ENCODE results near the gene CTIF. TPM values are rescaled to one million over a fixed set of nuclear protein-coding genes. Genes with fewer than 3 reads are reported as not detected.

CTIF gene
- total RNA-seq, 1 experiment from 2014 or later = 5.8 TPM

DNA sequence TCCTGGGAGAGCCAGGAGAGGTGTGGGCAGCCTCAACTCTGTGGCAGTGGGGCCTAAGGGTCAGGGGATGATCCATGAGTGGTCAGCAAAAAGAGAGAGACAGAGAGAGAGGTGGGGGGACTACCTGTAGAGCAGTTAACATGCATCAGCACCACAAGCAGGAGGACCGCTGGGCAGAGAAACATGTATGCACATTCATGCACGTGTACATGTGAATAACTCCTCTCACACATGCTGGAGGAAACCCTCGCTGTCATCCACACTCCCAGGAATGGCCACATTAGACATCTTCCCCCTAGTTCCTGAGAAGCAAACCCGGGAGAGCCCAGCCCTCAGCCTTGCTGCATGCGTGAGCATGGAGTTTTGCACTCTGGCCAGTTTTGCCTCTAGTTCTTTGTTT is 245.8 kb downstream of the CTIF start:
- no peaks in the 10 kb centered on the region for H3K27me3 ChIP-seq (ENCODE audit: low read length)
- H3K9me2 ChIP-seq (replicated peaks; ENCODE audit: low read length) = no peaks in the 10 kb centered on the region
- no TSS peak for BruUV-seq (replicated peaks)
- H3K4me3 ChIP-seq (ENCODE audit: low read length) = no peak overlapping the region
- intact Hi-C loops (cut with micrococcal nuclease) = no loop called here
- H3K36me3 ChIP-seq (ENCODE audit: low read depth, low read length) = no peaks in the 10 kb centered on the region
- H3K27ac ChIP-seq (ENCODE audit: low read length) = no peak overlapping the region
- no peaks in the 10 kb centered on the region for H3K9me3 ChIP-seq (ENCODE audit: low read length)
- ATAC-seq = no peak
- no peaks in the 10 kb centered on the region for H3F3A ChIP-seq (ENCODE audit: low read length, unreplicated experiment)
- no peaks in the 10 kb centered on the region for H3K4me1 ChIP-seq (ENCODE audit: insufficient read depth, low read length)
- no peaks in the 10 kb centered on the region for H3K79me2 ChIP-seq (ENCODE audit: low read length)
- H3K4me2 ChIP-seq (ENCODE audit: low read length) = no peak overlapping the region
- CTCF ChIA-PET = no interaction called here
- POLR2A ChIA-PET (ENCODE audit: unreplicated experiment) = no interaction called here
- H2AFZ ChIP-seq (ENCODE audit: low read length) = no peak overlapping the region
- no peak for DNase-seq
- H3K9ac ChIP-seq (ENCODE audit: low read length) = no peak overlapping the region
- no peak for TF ChIP-seq CTCF (conservative IDR thresholded peaks at IDR 0.05; ENCODE audit: low read depth, low read length)
- no peak for TF ChIP-seq EZH2phosphoT487 (IDR thresholded peaks at IDR 0.05; ENCODE audit: borderline replicate concordance, low read length)
- no peak for TF ChIP-seq EZH2 (IDR thresholded peaks at IDR 0.05; ENCODE audit: low read length, unreplicated experiment)
- no peaks in the 10 kb centered on the region for H4K20me1 ChIP-seq (ENCODE audit: low read length)

GRCh38 chr18:48785091-48785614 is 246.3 kb downstream of the CTIF start:
- Histone ChIP-seq H3K9ac (ENCODE audit: low read length) (no peak overlapping the region), H3K9me2 (replicated peaks; ENCODE audit: low read length) (no peaks in the 10 kb centered on the region), H4K20me1 (ENCODE audit: low read length) (no peaks in the 10 kb centered on the region), H3K79me2 (ENCODE audit: low read length) (no peaks in the 10 kb centered on the region), H3K4me1 (ENCODE audit: insufficient read depth, low read length) (no peaks in the 10 kb centered on the region), H3K27me3 (ENCODE audit: low read length) (no peaks in the 10 kb centered on the region), H2AFZ (ENCODE audit: low read length) (no peak overlapping the region), H3K9me3 (ENCODE audit: low read length) (no peaks in the 10 kb centered on the region), H3K27ac (ENCODE audit: low read length) (no peak overlapping the region), H3K36me3 (ENCODE audit: low read depth, low read length) (no peaks in the 10 kb centered on the region), H3F3A (ENCODE audit: low read length, unreplicated experiment) (no peaks in the 10 kb centered on the region), H3K4me2 (ENCODE audit: low read length) (no peak overlapping the region), H3K4me3 (ENCODE audit: low read length) (no peak overlapping the region)
- ATAC-seq = no peak
- intact Hi-C loops (cut with micrococcal nuclease) = no loop called here
- no peak for DNase-seq
- no peak for TF ChIP-seq CTCF (conservative IDR thresholded peaks at IDR 0.05; ENCODE audit: low read depth, low read length)
- no peak for TF ChIP-seq EZH2phosphoT487 (IDR thresholded peaks at IDR 0.05; ENCODE audit: borderline replicate concordance, low read length)
- TF ChIP-seq EZH2 (IDR thresholded peaks at IDR 0.05; ENCODE audit: low read length, unreplicated experiment) = no peak
- POLR2A ChIA-PET (ENCODE audit: unreplicated experiment) = interaction anchor here (0.6 kb wide), 1 partner anchor 47 kb away, joined by 3 read pairs; no protein-coding TSS in a partner anchor
- CTCF ChIA-PET = no interaction called here
- no TSS peak for BruUV-seq (replicated peaks)

DNA sequence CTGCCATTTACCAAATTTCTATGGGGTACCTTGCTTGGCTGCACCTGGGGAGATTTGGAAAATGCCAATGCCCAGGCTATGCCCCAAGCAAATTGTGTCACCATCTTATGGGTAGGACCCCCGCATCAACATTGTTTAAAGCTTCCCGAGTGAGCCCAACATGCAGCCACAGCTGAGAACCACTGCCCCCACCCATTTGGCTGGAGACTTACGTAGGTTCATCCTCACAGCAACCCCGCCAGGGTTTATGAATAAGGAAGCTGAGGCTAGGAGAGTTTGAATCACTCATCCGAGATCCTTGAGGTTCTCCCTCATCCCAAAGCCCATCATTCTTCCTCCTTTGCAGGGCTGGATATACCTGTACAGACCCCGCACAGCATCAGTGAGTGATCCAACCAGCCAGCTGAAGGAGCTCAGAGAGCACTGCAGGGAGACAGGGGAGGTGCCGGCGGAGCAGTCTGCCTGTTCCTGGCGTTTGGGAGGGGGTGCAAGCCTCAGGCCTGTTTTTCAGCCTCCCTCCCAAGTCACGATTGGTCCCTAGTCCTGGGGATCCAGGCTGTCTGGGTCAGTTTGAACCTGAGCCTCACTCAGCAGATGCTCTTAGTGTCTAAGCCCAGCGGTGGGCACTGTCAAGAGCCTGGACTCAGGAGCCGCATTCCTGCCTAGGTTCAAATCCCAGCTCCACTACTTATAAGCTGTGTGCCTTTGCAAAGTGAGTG is 247.1 kb downstream of the CTIF start:
- Histone ChIP-seq H3K36me3 (ENCODE audit: low read depth, low read length) (no peaks in the 10 kb centered on the region), H2AFZ (ENCODE audit: low read length) (no peak overlapping the region), H3K4me2 (ENCODE audit: low read length) (no peak overlapping the region), H3K9ac (ENCODE audit: low read length) (no peak overlapping the region), H3K27ac (ENCODE audit: low read length) (no peak overlapping the region), H3K79me2 (ENCODE audit: low read length) (no peaks in the 10 kb centered on the region), H3K9me2 (replicated peaks; ENCODE audit: low read length) (no peaks in the 10 kb centered on the region), H3K4me1 (ENCODE audit: insufficient read depth, low read length) (no peaks in the 10 kb centered on the region), H3F3A (ENCODE audit: low read length, unreplicated experiment) (no peaks in the 10 kb centered on the region), H3K9me3 (ENCODE audit: low read length) (no peaks in the 10 kb centered on the region), H3K27me3 (ENCODE audit: low read length) (no peaks in the 10 kb centered on the region), H4K20me1 (ENCODE audit: low read length) (no peaks in the 10 kb centered on the region), H3K4me3 (ENCODE audit: low read length) (no peak overlapping the region)
- ATAC-seq (no peak), DNase-seq (no peak)
- no peak for TF ChIP-seq CTCF (conservative IDR thresholded peaks at IDR 0.05; ENCODE audit: low read depth, low read length)
- no peak for TF ChIP-seq EZH2 (IDR thresholded peaks at IDR 0.05; ENCODE audit: low read length, unreplicated experiment)
- no peak for TF ChIP-seq EZH2phosphoT487 (IDR thresholded peaks at IDR 0.05; ENCODE audit: borderline replicate concordance, low read length)
- BruUV-seq (replicated peaks) = no TSS peak
- POLR2A ChIA-PET (ENCODE audit: unreplicated experiment) = no interaction called here
- intact Hi-C loops (cut with micrococcal nuclease) = no loop called here
- CTCF ChIA-PET = no interaction called here
